ENCODE data around the gene OAF.

Gene OAF

DNA sequence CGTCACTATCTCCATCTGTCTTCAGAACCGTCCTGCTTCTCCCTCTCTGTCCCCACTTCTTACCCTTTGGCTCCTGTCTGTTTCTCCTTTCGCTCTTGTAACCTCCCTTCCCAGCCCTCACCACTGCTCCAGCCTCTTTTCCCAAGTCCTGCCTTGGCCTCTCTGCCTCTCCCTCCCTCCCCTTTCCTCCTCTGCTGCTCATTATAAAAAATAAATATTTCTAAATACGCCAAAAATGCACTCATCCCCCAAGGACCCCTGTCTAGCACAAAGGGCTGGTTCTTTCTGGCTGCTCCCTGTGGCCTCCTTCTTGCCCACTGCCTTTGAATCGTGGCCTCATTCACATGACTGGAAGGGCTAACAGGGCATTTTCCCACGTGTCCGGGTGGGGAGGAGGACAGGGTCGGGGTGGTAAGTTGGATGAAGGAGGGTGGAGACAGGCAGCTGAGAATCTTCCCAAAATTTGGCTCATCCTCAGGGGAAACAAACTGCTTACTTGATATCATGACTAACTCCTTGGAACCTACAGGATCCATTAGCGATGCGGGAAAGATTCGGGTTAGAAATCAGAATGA, 26.4 kb upstream of the OAF start:
- DNase-seq = no peak

DNA sequence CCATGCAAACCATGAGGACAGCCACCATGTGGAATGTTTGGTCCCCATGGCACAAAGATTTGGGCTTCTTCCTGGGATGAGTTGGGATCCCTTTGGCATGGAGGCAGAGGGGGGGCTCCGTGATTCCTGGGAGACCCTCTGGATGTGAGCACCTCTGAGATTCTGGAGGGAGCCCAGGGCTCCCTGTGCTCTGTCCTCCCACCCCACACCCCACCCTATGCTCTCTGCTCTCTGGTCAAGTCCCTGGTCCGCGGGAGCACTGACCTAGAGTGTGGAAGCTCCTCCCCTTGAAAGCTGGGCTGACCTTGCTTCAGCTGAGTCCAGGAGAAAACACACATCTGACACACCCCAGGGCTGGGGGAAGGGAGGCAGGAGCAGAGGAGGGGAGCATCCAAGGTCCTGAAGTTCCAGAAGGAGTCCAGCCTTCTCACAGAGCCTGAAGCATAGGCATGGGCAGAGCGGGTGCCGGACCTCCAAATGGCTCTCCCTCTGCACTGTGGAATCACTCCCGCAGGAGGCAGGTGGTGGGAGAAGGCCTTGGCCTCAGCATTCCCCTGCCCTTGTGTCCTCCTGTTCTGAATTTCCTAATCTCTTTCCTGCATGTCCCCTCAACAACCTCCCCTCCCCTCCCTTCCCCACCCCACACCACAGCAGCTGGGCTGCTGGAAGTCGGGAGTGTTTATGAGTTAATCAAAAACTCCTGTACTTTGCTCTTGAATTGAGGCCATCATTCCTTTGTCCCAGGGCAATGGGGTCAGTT, 25.7 kb upstream of the OAF start:
- no peak for DNase-seq

DNA sequence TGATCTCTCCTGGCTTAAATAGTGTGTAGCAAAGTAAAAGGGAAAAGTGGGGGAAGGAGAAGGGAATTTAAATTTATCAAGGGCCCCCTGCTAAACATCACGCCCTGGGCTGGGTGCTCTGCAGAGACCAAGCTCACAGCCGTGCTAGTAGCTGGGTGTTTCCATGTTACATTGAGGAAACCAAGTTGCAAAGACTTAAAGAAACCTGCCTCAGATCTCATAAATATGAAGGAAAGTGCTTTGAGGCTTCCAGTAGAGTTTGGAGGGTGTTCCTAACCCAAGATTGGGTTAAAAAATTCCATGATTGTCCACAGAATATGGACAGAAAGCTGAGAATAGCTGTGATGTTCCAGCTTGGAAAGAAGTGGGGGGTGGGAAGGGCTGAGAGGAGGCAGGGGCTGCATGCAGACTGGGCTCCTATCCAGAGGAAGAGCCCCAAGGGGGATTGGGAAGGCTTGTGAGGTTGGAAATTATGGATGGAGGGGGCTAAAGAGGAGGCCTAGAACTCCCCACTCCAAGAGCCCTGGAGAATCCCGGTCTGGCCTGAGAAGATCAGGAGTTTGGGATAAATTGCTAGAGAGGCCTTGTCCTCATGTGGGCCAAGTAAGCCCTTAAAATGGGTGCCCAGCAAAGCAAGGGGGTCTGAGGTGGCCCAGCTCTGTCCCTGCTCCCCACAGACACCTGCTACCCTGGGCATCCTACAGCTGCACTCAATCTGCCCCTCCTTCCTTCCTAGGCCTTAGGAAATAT, 25.0 kb upstream of the OAF start:
- DNase-seq = peak in 1 of 2 experiments; percentile 13

- no peak for DNase-seq
Measured at GRCh38 chr11:120186456-120186773, 24.4 kb upstream of the OAF start.

- DNase-seq = no peak
Measured at GRCh38 chr11:120186774-120187591, 23.8 kb upstream of the OAF start.

GRCh38 chr11:120188371-120188770, 22.5 kb upstream of the OAF start:
- DNase-seq = no peak

DNA sequence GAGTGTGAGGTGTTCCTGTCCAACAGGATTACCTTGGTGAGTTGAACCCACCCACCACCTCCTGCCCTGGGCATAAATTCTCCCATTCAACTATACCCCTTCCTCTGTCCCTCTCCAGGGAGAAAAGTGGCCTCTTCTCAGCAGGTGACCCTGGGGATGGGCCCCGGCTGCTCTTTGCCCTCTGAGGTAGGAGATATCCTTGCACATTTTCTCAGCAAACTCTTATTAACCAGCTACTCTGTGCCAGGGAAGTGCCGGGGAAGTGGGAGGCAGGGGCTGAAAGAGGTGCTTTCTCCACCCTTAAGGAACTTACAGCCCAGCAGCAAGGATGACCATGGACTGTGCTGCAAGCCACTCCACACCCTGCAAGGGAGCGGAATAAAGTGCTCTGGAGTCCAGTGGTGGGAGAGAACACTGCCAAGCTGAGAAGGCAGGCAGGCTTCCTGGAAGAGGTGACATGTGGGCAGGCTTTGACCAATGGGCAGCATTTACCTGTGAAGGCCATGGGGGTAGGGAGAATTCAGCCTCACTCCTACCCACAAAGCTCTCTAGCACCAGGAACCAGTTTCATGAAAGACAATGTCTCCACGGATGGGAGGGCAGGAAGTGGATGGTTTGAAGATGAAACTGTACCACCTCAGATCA, 21.9 kb upstream of the OAF start:
- no peak for DNase-seq

DNA sequence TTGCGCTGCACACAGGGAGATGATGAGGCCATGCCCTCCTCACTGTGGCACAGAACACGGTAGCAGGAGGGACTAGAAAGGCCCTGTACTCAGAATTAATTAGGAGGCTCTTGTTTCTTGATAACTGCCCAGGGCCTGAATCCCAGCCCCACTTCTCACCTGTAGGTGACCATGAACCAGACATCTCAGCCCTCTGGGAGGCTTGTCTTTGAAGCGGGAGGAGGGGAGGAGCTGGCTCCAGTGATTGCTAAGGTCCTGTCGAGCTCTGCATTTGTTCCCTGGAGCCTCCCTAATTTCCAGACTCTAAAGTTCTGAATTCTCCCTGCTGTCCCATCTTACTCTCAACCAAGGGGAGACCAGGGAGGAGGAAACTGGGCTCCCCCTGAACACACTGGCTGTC, 19.8 kb upstream of the OAF start:
- no peak for DNase-seq

- DNase-seq = no peak
Measured at GRCh38 chr11:120192831-120193625, 17.8 kb upstream of the OAF start.

GRCh38 chr11:120194166-120194565, 16.7 kb upstream of the OAF start:
- no peak for DNase-seq

GRCh38 chr11:120195601-120196320, 15.1 kb upstream of the OAF start:
- no peak for DNase-seq

GRCh38 chr11:120196826-120197225, 14.0 kb upstream of the OAF start:
- DNase-seq = no peak

DNA sequence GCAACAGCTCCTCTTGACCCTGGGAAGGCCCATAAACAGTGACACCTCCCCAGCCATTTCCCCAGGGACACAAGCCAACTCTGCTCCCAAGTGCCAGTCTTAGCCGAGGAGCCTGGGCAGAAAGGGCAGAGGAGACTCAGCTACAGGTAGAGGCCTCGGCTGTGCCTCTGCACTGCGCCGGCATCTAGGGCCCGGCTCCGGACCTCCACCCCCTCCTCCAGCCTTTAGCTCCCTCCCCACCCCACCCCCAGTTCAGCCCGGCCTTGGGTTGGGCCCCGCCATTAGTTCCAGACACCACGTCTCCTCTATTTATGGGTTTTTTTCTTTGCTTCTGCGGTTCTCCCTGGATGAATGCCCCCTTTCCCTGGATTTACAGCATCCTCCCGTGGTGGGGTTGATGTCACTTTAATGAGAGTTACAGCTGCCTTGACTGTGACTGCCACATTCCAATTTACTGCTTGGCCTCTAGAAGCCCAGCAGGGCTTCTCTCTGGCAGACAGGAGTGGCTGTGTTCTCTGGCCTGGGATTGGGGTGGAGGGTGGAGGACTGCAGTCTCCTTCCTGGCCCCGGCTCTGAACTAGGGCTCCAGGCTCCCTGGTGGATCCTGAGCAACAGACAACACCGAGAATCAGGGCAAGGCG, 13.5 kb upstream of the OAF start:
- DNase-seq = no peak

DNA sequence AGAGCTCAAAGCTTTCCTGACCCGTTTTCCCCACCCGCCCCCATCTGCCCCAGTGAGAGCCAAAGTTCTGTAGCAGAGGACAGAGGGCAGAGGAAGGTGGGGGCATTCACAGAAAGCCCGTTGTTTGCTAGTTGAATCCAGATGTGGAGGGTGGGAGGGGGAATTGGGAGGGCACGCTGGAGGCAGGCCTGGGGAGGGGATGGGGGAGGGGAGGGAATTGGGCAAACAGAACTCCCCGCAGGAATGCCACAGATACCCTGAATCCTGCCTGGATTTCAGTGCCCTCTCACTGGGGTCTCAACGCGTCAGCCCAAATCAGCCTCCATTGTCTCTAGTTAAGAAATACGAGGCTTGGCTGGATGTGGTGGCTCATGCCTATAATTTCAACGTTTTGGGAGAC, 12.9 kb upstream of the OAF start:
- no peak for DNase-seq

DNA sequence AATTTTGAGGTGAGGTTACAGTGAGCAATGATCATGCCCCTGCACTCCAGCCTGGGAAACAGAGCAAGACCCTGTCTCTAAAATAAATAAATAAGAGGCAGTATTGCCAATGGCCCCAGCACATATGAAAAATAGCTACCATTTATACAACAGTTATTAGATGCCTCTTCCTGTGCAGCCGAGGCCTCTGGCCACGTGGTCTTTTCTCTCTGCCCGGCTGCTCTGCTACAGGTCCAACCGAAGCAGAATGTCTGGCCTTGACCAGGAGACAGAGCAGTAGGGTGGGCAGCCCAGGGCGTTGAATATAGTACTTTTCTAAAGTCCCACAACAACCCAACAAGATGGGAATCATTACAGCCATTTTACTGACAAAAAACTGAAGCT, 12.4 kb upstream of the OAF start:
- DNase-seq = no peak

DNA sequence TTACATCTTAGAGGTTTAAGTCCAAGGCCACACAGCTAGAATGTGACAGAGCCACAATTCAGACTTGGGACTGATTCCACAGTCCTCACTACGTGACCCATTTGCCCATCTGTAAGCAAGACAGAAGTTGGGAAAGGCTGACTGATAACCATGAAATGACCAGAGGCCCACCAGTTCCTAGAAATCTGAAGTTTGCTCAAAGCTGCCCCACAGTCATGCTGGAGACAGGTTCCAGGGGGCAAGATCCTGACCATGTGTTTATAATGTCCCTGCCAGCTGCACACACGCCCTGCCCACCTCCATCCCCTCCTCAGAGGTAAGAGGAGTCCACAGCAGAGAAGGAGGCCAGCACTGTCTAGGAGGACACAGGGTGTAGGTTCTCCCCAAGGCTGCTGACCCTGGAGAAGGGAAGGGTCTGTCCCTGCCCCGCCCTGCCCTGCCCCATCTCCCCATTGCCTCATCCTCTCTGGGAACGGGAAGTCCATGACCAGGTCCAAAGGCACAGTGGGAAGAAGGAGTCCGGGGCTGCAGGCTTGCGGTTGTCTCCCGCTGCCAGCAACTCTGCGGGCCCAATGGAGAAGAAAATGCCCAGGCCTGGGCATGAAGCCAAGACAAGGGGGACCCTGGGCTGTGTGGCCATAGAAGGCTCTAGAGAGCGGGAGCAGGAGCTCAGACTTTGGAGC, 11.9 kb upstream of the OAF start:
- DNase-seq = no peak

DNA sequence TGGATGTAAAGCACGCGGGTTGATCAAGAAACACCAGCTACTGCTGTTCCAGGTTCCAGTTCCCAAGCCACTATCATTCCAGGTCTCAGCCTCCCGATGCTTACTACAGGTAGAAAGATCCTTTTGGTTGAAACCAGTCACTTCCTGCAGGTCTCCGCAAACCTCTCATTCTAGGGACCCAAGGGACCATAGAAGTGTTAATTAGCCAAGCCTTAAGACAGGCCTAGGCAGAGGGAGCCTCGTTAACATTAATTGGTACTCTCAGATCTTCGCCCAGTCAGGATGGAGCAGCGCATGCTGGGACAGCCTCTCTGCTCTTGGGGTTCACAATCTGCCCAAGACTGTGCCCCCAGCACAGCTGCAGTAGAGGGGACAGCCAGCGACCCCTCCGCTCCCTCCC, 11.2 kb upstream of the OAF start:
- DNase-seq = no peak

GRCh38 chr11:120200677-120201076, 10.2 kb upstream of the OAF start:
- no peak for DNase-seq

- DNase-seq = no peak
Measured at GRCh38 chr11:120201653-120202052, 9.2 kb upstream of the OAF start.

DNA sequence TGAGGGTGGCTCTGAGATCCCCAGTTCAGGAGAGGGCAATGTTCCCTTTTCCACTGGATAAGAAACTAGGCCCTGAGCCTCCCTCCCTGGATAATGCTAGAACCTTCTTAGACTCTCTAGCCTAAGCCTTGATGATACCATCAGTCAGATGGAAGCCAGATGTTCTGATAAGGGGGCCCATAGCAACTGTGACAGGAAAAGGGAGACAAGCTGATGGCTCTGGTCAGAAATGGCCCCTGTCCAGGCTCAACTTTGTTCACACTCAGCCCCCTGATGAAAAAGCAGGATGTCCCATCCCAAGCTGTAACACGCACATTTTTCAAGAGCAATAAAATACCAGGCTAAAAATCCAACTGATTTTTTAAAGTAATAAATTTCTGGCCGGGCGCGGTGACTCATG, 7.2 kb upstream of the OAF start:
- no peak for DNase-seq
